Retinal pigment epithelial cell (primary cell): ENCODE data around the gene DLAT.
A peak's percentile ranks its signal among the peaks of the same experiment; 100 is the strongest.

ENCODE experiments used
- DNase-seq: peaks from one replicate; pipeline ENCODE4 v3.0.0-alpha.2; 2010; ENCODE audit warnings: low read depth
- H3K4me3 ChIP-seq: 2 replicates; pipeline ENCODE4 v1.5.1; 2011; ENCODE audit warnings: mild to moderate bottlenecking, low read length, control low read depth, moderate library complexity
- CTCF ChIP-seq: conservative IDR thresholded peaks from 2 replicates; pipeline ENCODE4 v1.5.1; 2011; ENCODE audit warnings: low read depth, low read length, control low read depth, inconsistent platforms

Gene DLAT

GRCh38 chr11:111981270-111981669 is 43.9 kb upstream of the DLAT start:
- no peak overlapping the region for H3K4me3 ChIP-seq
- DNase-seq, result peak; percentile 47
- TF ChIP-seq CTCF, result no peak

- TF ChIP-seq CTCF, result peak; percentile 90
- DNase-seq, result peak; percentile 75
- H3K4me3 ChIP-seq, result no peak overlapping the region
Observed at GRCh38 chr11:111982019-111982464, 43.2 kb upstream of the DLAT start.

- DNase-seq, result no peak
- no peak overlapping the region for H3K4me3 ChIP-seq
- no peak for TF ChIP-seq CTCF
Observed at GRCh38 chr11:111982541-111983186, 42.5 kb upstream of the DLAT start.

- DNase-seq, result peak; percentile 68
- H3K4me3 ChIP-seq, result no peak overlapping the region
- peak; percentile 29 for TF ChIP-seq CTCF
Observed at GRCh38 chr11:111983187-111983986, 41.8 kb upstream of the DLAT start.

GRCh38 chr11:111986589-111986988 is 38.6 kb upstream of the DLAT start:
- DNase-seq, result no peak
- TF ChIP-seq CTCF, result no peak
- no peak overlapping the region for H3K4me3 ChIP-seq

GRCh38 chr11:111990381-111990780 is 34.8 kb upstream of the DLAT start:
- no peak for TF ChIP-seq CTCF
- no peak overlapping the region for H3K4me3 ChIP-seq
- no peak for DNase-seq
